ENCODE results near the gene SCYL1. TPM values are rescaled to one million over a fixed set of nuclear protein-coding genes. Genes with fewer than 3 reads are reported as not detected.

The SCYL1 gene
- total RNA-seq, 2 donors from 2014 or later = 59.2 to 84.1 TPM

DNA sequence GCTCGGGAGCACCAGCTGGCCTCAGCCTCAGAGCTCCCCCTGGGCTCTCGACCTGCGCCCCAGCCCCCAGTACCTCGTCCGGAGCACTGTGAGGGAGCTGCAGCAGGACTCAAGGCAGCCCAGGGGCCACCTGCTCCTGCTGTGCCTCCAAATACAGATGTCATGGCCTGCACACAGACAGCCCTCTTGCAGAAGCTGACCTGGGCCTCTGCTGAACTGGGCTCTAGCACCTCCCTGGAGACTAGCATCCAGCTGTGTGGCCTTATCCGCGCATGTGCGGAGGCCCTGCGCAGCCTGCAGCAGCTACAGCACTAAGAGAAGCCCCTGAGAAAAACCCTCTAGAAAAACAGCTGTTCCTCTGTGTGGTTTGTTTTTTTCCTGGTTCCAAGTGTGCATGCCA, 46.5 kb downstream of the SCYL1 start:
- peak overlapping the region; percentile 89 for H3K27ac ChIP-seq
- no peaks in the 10 kb centered on the region for H3K27me3 ChIP-seq
- H3K9me3 ChIP-seq = no peaks in the 10 kb centered on the region
- intact Hi-C loops (cut with DNase I) = no loop called here
- TF ChIP-seq, protein P1, sequence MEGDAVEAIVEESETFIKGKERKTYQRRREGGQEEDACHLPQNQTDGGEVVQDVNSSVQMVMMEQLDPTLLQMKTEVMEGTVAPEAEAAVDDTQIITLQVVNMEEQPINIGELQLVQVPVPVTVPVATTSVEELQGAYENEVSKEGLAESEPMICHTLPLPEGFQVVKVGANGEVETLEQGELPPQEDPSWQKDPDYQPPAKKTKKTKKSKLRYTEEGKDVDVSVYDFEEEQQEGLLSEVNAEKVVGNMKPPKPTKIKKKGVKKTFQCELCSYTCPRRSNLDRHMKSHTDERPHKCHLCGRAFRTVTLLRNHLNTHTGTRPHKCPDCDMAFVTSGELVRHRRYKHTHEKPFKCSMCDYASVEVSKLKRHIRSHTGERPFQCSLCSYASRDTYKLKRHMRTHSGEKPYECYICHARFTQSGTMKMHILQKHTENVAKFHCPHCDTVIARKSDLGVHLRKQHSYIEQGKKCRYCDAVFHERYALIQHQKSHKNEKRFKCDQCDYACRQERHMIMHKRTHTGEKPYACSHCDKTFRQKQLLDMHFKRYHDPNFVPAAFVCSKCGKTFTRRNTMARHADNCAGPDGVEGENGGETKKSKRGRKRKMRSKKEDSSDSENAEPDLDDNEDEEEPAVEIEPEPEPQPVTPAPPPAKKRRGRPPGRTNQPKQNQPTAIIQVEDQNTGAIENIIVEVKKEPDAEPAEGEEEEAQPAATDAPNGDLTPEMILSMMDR (IDR thresholded peaks at IDR 0.05) = no peak
- H3K4me1 ChIP-seq = peaks cover 35% of the 10 kb centered on the region
- H3K36me3 ChIP-seq = no peaks in the 10 kb centered on the region
- DNase-seq = no peak
- H3K9ac ChIP-seq (ENCODE audit: low read depth in 2 of 2, low read length in 2 of 2) = peak overlapping the region; percentile 39 to 97
- peak overlapping the region; percentile 91 for H3K4me3 ChIP-seq

DNA sequence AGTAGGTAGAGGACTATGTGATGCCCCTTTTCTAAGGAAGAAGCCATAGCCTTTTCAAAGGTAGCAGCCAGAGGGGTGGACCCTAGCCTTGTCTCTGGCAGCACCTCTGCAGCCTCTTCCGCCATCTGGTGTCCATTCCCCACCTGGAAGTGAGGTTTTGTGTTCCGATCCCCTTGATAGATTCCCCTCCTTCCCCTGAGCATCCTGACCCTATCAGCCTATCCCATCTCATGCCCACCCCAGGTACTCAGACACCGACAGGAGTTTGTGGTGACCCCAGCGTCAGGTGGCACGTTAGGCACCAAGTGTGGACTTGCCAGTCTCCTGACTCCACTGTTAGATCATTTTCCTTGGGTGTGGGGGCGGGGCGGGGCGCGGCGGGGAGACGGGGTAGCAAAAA, 47.1 kb downstream of the SCYL1 start:
- Histone ChIP-seq H3K9me3 (no peaks in the 10 kb centered on the region), H3K9ac (ENCODE audit: low read depth in 2 of 2, low read length in 2 of 2) (peak overlapping the region in 1 of 2 donors; percentile 97), H3K4me1 (peaks cover 37% of the 10 kb centered on the region), H3K36me3 (no peaks in the 10 kb centered on the region), H3K27me3 (no peaks in the 10 kb centered on the region), H3K4me3 (peak overlapping the region; percentile 91), H3K27ac (peak overlapping the region; percentile 89)
- DNase-seq = no peak
- intact Hi-C loops (cut with DNase I) = no loop called here
- TF ChIP-seq, protein P1 (IDR thresholded peaks at IDR 0.05) = no peak

DNA sequence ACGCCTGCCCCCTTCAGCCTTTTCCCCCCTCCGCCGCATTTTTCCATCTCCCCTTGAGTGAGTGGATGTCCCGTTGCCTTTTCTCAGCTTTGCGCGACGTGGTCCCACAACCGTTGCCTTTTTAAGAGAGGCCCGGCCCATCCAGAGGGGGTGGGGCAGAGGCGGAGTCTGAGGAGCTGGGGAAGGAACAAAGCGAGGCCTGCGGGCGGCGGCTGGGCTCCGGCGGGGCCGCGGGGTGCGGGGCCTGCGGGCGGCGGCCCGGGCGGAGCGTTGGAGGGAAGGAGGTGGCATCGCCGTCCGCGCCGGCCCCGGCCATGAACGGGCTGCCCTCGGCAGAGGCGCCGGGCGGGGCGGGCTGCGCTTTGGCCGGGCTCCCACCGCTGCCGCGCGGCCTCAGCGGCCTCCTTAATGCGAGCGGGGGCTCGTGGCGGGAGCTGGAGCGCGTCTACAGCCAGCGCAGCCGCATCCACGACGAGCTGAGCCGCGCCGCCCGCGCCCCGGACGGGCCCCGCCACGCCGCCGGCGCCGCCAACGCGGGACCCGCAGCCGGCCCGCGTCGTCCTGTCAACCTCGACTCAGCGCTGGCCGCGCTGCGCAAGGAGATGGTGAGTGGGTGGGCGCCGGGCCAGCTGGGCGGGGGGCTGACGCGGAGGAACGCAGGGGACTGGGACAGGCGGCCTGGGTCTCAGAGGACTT, 47.6 kb downstream of the SCYL1 start, which contains the start of gene FAM89B:
Gene FAM89B, plus strand, starts transcription at position 183 of the 696 bp plus-strand sequence. Its CDS starts 132 bp downstream, at position 315.
- peak; percentile 97 for DNase-seq
- no peaks in the 10 kb centered on the region for H3K9me3 ChIP-seq
- peak within 1 kb of the TSS; percentile 88 to 97 for H3K9ac ChIP-seq (ENCODE audit: low read depth in 2 of 2, low read length in 2 of 2)
- H3K36me3 ChIP-seq = no peaks in the 10 kb centered on the region
- intact Hi-C loops (cut with DNase I) = no loop called here
- H3K4me3 ChIP-seq = peak within 1 kb of the TSS; percentile 91
- peaks cover 42% of the 10 kb centered on the region for H3K4me1 ChIP-seq
- TF ChIP-seq, protein P1 (IDR thresholded peaks at IDR 0.05) = no peak
- no peaks in the 10 kb centered on the region for H3K27me3 ChIP-seq
- peak within 1 kb of the TSS; percentile 89 for H3K27ac ChIP-seq

DNA sequence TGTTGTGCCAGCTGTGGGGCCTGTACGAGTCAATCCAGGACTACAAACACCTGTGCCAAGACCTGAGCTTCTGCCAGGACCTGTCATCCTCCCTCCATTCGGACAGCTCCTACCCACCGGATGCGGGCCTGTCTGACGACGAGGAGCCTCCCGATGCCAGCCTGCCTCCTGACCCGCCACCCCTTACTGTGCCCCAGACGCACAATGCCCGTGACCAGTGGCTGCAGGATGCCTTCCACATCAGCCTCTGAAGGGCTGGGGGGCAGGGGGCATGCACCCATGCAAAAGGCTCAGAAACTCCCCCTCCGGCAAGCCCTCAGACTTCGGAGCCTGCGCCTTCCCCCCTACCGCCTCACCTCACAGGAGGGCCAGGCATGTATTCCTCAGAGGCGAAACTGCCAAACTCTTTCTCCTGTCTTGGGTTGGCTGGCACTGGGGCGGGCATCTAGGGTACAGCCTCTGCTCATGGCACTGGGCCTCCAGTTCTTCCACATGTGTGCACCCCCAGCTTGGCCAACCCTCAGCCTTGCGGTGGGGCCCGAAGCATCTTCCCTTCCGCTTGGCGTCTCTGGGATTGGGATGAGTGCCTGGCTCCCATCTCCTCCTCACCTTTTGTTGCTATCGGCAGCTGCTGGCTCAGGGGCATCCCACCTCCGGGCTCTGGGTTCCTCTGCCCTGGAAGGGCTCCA, 48.7 kb downstream of the SCYL1 start:
- intact Hi-C loops (cut with DNase I) = no loop called here
- Histone ChIP-seq H3K4me1 (peaks cover 51% of the 10 kb centered on the region), H3K36me3 (no peaks in the 10 kb centered on the region), H3K9ac (ENCODE audit: low read depth in 2 of 2, low read length in 2 of 2) (peak overlapping the region; percentile 65 to 88), H3K27ac (peak overlapping the region; percentile 89), H3K4me3 (peak overlapping the region; percentile 91), H3K27me3 (no peaks in the 10 kb centered on the region), H3K9me3 (no peaks in the 10 kb centered on the region)
- peak; percentile 57 for DNase-seq
- TF ChIP-seq, protein P1 (IDR thresholded peaks at IDR 0.05) = no peak

DNA sequence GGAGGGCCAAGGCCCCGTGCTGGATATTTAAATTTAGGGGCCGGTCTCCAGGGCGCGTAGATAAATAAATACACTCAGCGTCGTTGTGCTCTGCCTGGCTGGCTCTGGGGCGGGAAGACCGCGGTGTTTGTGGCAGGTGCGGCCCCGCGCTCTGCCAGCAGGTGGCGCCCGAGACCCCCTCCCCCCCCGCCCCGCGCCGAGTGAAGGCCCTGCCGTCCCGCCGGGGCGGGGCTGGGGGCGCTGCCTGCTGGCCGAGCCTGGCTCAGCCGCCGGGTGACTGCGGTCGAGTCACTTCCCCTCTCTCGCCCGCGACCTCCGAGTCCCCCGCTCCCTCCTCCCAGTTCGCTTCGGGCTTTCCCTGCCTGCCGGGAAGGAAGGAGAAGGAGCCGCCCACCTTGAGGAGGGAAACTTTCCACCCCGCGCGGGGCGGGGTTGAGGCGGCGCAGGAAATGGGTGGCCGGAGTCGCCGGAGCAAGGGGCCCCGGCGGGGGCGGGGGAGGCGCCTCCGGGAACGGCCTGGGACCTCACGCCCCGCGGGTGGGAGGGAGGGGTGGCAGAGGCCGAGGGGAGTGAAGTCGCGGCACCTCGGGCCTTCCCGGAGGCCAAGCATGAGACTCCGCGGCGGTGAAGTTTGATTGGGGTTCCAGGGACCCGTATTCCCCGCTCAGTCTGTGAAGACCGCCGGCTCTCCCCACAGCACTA, 49.4 kb downstream of the SCYL1 start:
- peaks cover 48% of the 10 kb centered on the region for H3K4me1 ChIP-seq
- peak overlapping the region; percentile 68 to 84 for H3K9ac ChIP-seq (ENCODE audit: low read depth in 2 of 2, low read length in 2 of 2)

More for the DNA sequence above, 49.4 kb downstream of the SCYL1 start:
- TF ChIP-seq, protein P1 (IDR thresholded peaks at IDR 0.05) = peak; percentile 98
- H3K27me3 ChIP-seq = no peaks in the 10 kb centered on the region
- no peaks in the 10 kb centered on the region for H3K9me3 ChIP-seq
- DNase-seq = peak; percentile 87
- intact Hi-C loops (cut with DNase I) = no loop called here
- H3K36me3 ChIP-seq = no peaks in the 10 kb centered on the region
- peak overlapping the region; percentile 89 for H3K27ac ChIP-seq
- peak overlapping the region; percentile 91 for H3K4me3 ChIP-seq

Measured in colonic mucosa (tissue), 4 donors.